OCI-M2 (cell line): ENCODE measurements around the gene CCDC24.

Experiments
- DNase-seq: peaks from one replicate; lab custom pipeline; 2025; ENCODE audit not compliant: unreplicated experiment; lab: John Stamatoyannopoulos, UW

The CCDC24 gene

DNA sequence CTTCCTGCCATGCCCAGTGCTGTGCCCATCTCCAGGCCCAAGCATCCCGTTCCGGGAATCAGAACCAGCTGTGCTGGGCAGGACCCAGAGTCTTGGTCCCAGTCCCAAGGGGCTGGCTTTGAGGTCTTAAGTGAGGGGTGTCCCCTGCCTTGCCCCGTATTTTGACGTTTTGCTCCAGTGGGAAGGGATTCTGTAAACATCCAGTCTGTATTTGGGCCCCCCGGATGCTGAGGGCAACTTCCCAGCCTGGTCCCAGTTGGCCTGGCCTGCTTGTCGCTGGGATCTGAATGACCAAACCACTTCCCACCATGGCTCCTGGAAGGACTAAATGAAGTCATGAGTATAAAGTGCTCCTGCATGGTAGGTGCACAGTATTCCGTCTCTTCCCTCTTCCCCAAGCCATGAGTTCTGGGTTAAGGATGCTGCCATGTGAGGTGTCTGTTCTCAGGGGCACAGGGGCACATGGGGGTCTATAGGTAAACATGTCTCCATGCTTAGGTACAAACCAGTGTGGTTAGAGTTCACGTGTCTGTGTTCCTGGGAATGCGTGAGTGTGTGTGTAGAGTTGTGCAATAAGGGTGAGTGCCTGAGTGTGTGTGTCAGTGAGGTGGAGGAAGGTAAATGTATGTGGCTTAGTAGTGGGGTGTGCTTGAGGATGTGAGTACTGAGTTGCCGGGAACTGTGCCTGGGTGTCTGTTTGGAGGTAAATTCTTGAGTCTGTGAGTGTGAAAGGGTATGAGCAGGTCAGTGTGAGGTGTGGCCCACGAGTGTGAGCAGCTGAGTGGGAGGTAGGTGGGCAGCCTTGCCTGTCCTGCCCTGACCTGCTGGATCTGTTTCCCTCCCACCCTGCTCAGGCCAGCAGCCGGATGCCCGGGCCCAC is 10.9 kb upstream of the CCDC24 start:
- DNase-seq, result no peak

DNA sequence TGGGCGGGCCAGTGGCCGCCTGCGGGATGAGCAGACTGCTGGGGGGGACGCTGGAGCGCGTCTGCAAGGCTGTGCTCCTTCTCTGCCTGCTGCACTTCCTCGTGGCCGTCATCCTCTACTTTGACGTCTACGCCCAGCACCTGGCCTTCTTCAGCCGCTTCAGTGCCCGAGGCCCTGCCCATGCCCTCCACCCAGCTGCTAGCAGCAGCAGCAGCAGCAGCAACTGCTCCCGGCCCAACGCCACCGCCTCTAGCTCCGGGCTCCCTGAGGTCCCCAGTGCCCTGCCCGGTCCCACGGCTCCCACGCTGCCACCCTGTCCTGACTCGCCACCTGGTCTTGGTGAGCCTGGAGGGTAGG is 10.3 kb upstream of the CCDC24 start:
- no peak for DNase-seq

DNA sequence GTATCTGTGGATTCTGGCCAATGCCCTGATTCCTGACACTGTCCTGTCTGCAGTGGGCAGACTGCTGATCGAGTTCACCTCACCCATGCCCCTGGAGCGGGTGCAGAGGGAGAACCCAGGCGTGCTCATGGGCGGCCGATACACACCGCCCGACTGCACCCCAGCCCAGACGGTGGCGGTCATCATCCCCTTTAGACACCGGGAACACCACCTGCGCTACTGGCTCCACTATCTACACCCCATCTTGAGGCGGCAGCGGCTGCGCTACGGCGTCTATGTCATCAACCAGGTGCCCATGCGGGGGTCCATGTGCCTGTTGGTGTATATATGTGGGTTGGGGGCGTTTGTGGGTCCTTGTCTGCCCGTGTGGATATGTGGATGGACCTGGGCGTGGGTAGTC is 9.8 kb upstream of the CCDC24 start:
- no peak for DNase-seq

GRCh38 chr1:43982241-43982640 is 9.2 kb upstream of the CCDC24 start:
- DNase-seq, result no peak

DNA sequence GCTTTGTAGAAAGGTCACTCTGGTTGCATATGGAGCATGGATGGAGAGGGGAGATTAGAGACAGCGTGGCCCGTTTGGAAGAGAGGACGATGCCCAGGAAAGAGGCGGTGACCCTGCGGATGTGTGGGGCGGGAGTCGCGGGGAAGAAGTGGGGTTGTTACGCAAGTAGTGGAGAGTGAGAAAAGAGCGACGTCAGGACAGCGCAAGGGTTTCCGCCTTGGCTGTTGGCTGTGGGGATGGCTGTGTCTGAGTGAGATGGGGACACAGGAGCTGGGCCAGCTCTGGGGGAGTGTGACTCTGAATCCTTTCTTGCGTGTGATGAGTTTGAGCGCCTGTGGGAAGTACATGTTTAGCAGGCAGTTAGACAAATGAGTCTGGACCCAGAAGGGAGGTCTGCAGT is 8.6 kb upstream of the CCDC24 start:
- no peak for DNase-seq

GRCh38 chr1:43983253-43983899 is 8.0 kb upstream of the CCDC24 start:
- DNase-seq, result no peak

DNA sequence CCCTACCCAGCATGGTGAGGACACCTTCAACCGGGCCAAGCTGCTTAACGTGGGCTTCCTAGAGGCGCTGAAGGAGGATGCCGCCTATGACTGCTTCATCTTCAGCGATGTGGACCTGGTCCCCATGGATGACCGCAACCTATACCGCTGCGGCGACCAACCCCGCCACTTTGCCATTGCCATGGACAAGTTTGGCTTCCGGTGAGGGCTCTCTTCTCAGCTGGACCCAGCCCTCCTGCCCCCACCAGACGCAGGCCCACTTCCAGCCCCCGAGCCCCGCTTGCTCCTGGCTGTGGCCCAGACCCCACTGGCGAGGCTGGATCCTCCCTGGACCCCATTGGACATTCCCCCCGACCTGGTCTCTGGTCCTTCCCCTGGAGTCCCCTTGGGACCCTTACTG is 6.5 kb upstream of the CCDC24 start:
- DNase-seq, result no peak

- DNase-seq, result no peak
Measured at GRCh38 chr1:43985984-43986595, 5.3 kb upstream of the CCDC24 start.

GRCh38 chr1:43986712-43987111 is 4.7 kb upstream of the CCDC24 start:
- no peak for DNase-seq

DNA sequence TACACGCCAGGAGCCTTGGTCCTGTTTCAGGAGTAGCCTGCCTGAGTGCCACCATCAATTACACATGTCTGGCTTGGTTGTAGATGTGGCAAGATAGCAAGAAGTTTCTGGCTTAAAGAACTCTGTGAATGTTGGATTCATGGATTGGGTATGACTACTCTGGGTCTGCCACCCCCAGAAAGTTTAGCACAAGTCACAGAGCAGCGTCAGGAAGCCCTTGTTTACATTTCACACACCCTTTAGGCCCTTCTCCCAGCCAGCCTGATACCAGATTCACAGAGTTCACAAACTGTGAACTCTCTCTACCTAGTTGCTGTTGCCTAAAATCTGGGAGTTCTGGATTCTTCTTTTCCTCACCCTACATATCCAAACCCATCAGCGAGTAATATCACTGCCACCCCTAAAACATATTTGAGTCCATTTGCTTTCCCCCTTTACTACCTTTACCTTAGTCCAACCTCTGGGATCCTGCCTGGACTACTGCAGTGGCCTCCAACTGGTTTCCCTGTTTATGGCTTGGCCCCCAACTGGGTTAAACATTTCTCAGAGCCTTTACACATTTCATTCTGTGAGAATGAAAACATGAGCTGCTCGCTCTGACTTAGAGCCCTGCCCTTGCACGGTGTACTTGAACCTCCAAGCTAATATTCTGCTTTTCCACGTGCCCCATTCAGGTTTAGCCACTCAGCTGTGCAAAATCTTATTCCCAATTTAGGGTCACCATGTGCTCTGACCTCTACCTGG is 4.1 kb upstream of the CCDC24 start:
- DNase-seq, result no peak

GRCh38 chr1:43990271-43991199 is 864 bp upstream of the CCDC24 start:
- DNase-seq, result no peak

DNA sequence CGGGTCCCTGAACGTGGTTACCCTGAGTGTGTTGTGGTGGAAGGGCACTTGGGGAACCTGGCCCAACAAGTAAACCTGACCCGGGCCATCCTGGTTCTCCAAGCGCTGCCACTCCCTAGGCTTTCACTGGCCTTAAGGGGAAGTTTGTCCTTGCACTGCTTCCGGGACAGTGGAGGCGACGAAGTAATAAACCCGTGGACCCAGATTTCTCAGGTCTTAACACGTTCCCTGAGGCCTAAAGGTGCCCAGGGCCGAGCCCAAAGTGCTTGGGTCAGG is 261 bp upstream of the CCDC24 start:
- DNase-seq, result no peak

DNA sequence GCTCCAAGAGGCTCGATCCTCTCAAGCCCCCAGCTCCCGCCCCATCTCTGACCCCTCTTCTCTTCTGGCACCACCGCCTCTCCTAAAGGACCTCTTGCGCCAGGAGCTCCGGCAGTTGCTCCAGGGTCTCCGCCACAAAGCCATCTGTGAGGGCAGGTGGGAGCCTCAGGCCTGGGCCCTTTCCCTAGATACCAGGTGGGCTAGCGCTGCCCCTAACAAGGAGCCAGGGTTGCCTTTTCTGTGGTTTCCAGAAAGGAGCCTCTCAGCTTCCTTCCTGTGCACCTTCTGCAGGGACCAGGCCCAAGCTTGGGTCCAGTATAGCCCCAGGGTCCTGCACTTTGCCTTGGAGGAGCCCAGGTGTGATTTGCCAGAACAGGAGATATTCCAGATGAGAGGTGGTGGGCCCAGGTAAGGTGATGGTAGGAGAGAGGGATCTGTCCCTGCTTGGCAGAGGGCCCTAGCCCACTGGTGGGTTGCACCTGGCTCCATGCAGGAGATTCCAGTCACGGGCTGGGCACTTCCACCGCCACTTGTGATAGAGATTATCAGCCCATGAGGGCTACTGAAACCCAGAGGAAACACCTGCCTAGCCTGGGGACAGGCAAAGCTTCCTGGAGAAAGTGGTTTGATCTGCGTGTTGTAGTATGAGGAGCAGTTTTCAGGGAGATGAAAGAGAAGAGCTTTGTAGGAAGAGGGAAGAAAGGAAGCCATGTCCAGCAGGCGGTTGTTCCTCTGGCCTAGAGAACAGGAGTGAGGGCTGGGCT is 1.0 kb downstream of the CCDC24 start:
- DNase-seq, result no peak

DNA sequence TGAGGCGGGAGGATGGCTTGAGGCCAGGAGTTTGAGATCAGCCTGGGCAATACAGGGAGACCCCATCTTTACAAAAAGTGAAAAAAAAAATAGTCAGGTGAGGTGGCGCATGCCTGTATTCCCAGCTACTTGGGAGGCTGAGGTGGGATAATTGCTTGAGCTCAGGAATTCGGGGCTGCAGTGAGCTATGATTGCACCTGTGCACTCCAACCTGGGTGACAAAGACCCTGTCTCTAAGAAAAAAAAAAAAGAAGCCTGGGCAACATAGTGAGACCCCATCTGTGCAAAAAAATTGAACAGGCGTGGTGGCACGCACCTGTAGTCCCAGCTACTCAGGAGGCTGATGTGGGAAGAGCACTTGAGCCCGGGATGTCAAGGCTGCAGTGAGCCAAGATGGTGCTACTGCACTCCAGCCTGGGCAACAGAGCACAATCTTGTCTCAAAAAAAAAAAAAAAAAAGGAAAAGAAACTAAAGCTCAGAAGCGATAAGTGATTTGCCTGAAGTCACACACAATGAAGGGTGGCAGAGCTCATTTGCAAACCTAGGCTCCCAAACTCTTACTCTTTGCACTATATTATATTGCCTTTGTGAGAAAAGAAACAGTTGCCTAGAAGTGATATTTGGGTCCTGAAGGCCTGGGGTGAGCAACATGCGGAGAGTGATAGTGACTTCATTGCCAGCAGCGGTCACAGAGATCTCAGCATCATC is 2.0 kb downstream of the CCDC24 start:
- DNase-seq, result no peak

GRCh38 chr1:43994071-43994470 is 2.7 kb downstream of the CCDC24 start:
- no peak for DNase-seq

- DNase-seq, result no peak
Measured at GRCh38 chr1:43994794-43995790, 3.7 kb downstream of the CCDC24 start.

- no peak for DNase-seq
Measured at GRCh38 chr1:43995984-43996732, 4.8 kb downstream of the CCDC24 start.
